HEK293 (cell line): ENCODE data around the gene HJURP.

ENCODE experiments used
- CTCF ChIA-PET: fragments of 350-600 bp; formaldehyde crosslinking; extraction: SDS; loops from one replicate; lab custom pipeline; 2021; ENCODE audit warnings: antibody characterized with exemption; lab: Yijun Ruan, JAX
- POLR2A ChIA-PET: fragments of 300-600 bp; formaldehyde crosslinking; extraction: SDS; loops from one replicate; lab custom pipeline; 2020; ENCODE audit warnings: antibody characterized with exemption, inconsistent platforms; lab: Yijun Ruan, JAX
- H3K27ac ChIP-seq: fragments of 200-500 bp; sonication (Bioruptor generic); 2 replicates; pipeline ENCODE4 v1.5.1; 2014; ENCODE audit warnings: low read depth, low read length, control low read depth, inconsistent platforms; ENCODE audit errors: extremely low read depth
- H3K36me3 ChIP-seq, 2 experiments: fragments of 200-500 bp in 1 of 2; sonication (Bioruptor generic) in 1 of 2; 1 replicate in 1 of 2; 2 replicates in 1 of 2; pipeline ENCODE4 v1.5.1; 2014 to 2017; ENCODE audit warnings: inconsistent platforms in 2 of 2, low read length in 2 of 2; ENCODE audit not compliant: control insufficient read depth in 2 of 2, insufficient read depth in 1 of 2
- H3K4me1 ChIP-seq: fragments of 200-500 bp; sonication (Bioruptor generic); 2 replicates; pipeline ENCODE4 v1.5.1; 2014; ENCODE audit warnings: mild to moderate bottlenecking, low read length, inconsistent platforms; ENCODE audit not compliant: control insufficient read depth, insufficient read depth
- H3K4me3 ChIP-seq: 2 replicates; pipeline ENCODE4 v1.5.1; 2011; ENCODE audit warnings: low read depth, mild to moderate bottlenecking, control low read depth, low read length, moderate library complexity
- H3K9me3 ChIP-seq: fragments of 200-500 bp; sonication (Bioruptor generic); 2 replicates; pipeline ENCODE4 v1.5.1; 2014; ENCODE audit warnings: low read depth, low read length, inconsistent platforms; ENCODE audit not compliant: control insufficient read depth, insufficient read depth
- BCL11B ChIP-seq: fragments of 450-650 bp; formaldehyde crosslinking; IDR thresholded peaks from 2 replicates; pipeline ENCODE4 v1.5.1; 2016; ENCODE audit warnings: low read depth, missing biosample characterization, missing genetic modification characterization
- TCF7L2 ChIP-seq: IDR thresholded peaks from 2 replicates; pipeline ENCODE4 v1.6.1; 2011; ENCODE audit warnings: low read depth, mild to moderate bottlenecking, inconsistent platforms, low read length, moderate library complexity, borderline replicate concordance
- ZBTB7A ChIP-seq: fragments of 450-650 bp; formaldehyde crosslinking; IDR thresholded peaks from 2 replicates; pipeline ENCODE4 v1.5.1; 2016; ENCODE audit warnings: low read depth, missing biosample characterization, missing genetic modification characterization
- ZNF19 ChIP-seq: fragments of 450-650 bp; formaldehyde crosslinking; IDR thresholded peaks from 2 replicates; pipeline ENCODE4; 2016; ENCODE audit warnings: missing biosample characterization, missing genetic modification characterization, low read depth
- ZNF2 ChIP-seq: fragments of 450-650 bp; formaldehyde crosslinking; IDR thresholded peaks from 2 replicates; pipeline ENCODE4 v1.5.1; 2016; ENCODE audit warnings: missing biosample characterization, missing genetic modification characterization
- ZNF214 ChIP-seq: fragments of 450-650 bp; formaldehyde crosslinking; IDR thresholded peaks from 2 replicates; pipeline ENCODE4 v1.5.1; 2017; ENCODE audit warnings: missing biosample characterization, mild to moderate bottlenecking, missing genetic modification characterization, borderline replicate concordance
- ZNF274 ChIP-seq, 2 experiments: fragments of 200-500 bp in 1 of 2; fragments of 450-650 bp in 1 of 2; sonication (Bioruptor generic) in 1 of 2; formaldehyde crosslinking in 1 of 2; IDR thresholded peaks; 2 replicates each; pipeline versions ENCODE4 v1.5.1 to v1.6.1; 2014 to 2016; ENCODE audit warnings: borderline replicate concordance in 1 of 2, inconsistent platforms in 1 of 2, low read length in 1 of 2, missing biosample characterization in 1 of 2, missing genetic modification characterization in 1 of 2
- ZNF391 ChIP-seq: fragments of 450-650 bp; formaldehyde crosslinking; IDR thresholded peaks from 2 replicates; pipeline ENCODE4 v1.5.1; 2016; ENCODE audit warnings: low read depth, missing biosample characterization, missing genetic modification characterization, borderline replicate concordance
- ZNF501 ChIP-seq: fragments of 450-650 bp; formaldehyde crosslinking; IDR thresholded peaks from 2 replicates; pipeline ENCODE4 v1.5.1; 2016; ENCODE audit warnings: missing biosample characterization, missing genetic modification characterization
- ZNF548 ChIP-seq: fragments of 450-650 bp; formaldehyde crosslinking; IDR thresholded peaks from 2 replicates; pipeline ENCODE4 v1.5.1; 2016; ENCODE audit warnings: missing biosample characterization, missing genetic modification characterization
- ZNF660 ChIP-seq: fragments of 450-650 bp; IDR thresholded peaks from 2 replicates; pipeline ENCODE4 v1.5.1; 2018; ENCODE audit warnings: missing biosample characterization, mild to moderate bottlenecking, missing genetic modification characterization
- ZNF701 ChIP-seq: fragments of 450-650 bp; formaldehyde crosslinking; IDR thresholded peaks from 2 replicates; pipeline ENCODE4 v1.5.1; 2016; ENCODE audit warnings: missing biosample characterization, missing genetic modification characterization
- ZNF76 ChIP-seq: fragments of 450-650 bp; formaldehyde crosslinking; IDR thresholded peaks from 2 replicates; pipeline ENCODE4; 2016; ENCODE audit warnings: low read depth, missing biosample characterization, missing genetic modification characterization, borderline replicate concordance
- ZNF785 ChIP-seq: fragments of 450-650 bp; formaldehyde crosslinking; IDR thresholded peaks from 2 replicates; pipeline ENCODE4 v1.5.1; 2016; ENCODE audit warnings: missing biosample characterization, missing genetic modification characterization
- ZXDB ChIP-seq: fragments of 450-650 bp; formaldehyde crosslinking; IDR thresholded peaks from 2 replicates; pipeline ENCODE4 v1.5.1; 2016; ENCODE audit warnings: missing biosample characterization, missing genetic modification characterization
- TF ChIP-seq, protein P1 (sequence below): fragments of 450-650 bp; formaldehyde crosslinking; IDR thresholded peaks from 2 replicates; pipeline ENCODE4 v1.5.1; 2017; ENCODE audit warnings: missing biosample characterization, mild to moderate bottlenecking, missing genetic modification characterization, moderate library complexity
- TF ChIP-seq, protein P2 (sequence below): fragments of 450-650 bp; formaldehyde crosslinking; IDR thresholded peaks from 2 replicates; pipeline ENCODE4 v1.5.1; 2017; ENCODE audit warnings: missing biosample characterization, missing genetic modification characterization
- TF ChIP-seq, protein P3 (sequence below): fragments of 450-650 bp; formaldehyde crosslinking; IDR thresholded peaks from 2 replicates; pipeline ENCODE4 v1.5.1; 2016; ENCODE audit warnings: missing biosample characterization, missing genetic modification characterization
- TF ChIP-seq, protein P4 (sequence below): fragments of 450-650 bp; formaldehyde crosslinking; IDR thresholded peaks from 2 replicates; pipeline ENCODE4 v1.5.1; 2016; ENCODE audit warnings: missing biosample characterization, missing genetic modification characterization, low read depth
- TF ChIP-seq, protein P5 (sequence below): fragments of 450-650 bp; formaldehyde crosslinking; IDR thresholded peaks from 2 replicates; pipeline ENCODE4 v1.5.1; 2016; ENCODE audit warnings: missing biosample characterization, missing genetic modification characterization, borderline replicate concordance

Gene HJURP

DNA sequence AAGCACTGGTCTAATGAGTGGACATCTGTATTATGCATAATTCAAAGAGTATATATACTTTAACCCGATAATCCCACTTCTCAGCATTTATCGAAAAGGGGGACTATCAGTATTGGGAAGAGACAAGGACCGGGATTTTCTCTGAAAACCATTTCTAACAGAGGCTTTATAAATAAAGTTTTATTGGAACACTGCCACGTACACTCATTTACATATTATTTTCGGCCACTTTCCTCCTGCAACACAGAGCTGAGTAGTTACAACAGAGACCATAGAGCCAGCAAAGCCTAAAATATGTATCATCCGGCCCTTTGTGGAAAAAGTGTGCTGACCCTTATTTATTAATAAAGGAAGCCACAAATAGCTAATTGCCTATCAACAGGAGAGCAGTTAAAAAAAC lies 3.2 kb downstream of the HJURP start:
- Histone ChIP-seq H3K4me3 (no peak overlapping the region), H3K27ac (no peak overlapping the region), H3K4me1 (no peaks in the 10 kb centered on the region), H3K36me3 (peaks cover 49 to 74% of the 10 kb centered on the region in 2 experiments), H3K9me3 (no peaks in the 10 kb centered on the region)
- no peak for TF ChIP-seq TCF7L2
- TF ChIP-seq, protein P1, sequence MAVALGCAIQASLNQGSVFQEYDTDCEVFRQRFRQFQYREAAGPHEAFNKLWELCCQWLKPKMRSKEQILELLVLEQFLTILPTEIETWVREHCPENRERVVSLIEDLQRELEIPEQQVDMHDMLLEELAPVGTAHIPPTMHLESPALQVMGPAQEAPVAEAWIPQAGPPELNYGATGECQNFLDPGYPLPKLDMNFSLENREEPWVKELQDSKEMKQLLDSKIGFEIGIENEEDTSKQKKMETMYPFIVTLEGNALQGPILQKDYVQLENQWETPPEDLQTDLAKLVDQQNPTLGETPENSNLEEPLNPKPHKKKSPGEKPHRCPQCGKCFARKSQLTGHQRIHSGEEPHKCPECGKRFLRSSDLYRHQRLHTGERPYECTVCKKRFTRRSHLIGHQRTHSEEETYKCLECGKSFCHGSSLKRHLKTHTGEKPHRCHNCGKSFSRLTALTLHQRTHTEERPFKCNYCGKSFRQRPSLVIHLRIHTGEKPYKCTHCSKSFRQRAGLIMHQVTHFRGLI (tag by site-specific recombination): no peak
- no peak for TF ChIP-seq BCL11B (tag by site-specific recombination)
- no peak for TF ChIP-seq ZNF501 (tag by site-specific recombination)
- no peak for TF ChIP-seq ZNF19 (tag by site-specific recombination)
- TF ChIP-seq ZNF76 (tag by site-specific recombination): no peak
- no peak for TF ChIP-seq ZNF785 (tag by site-specific recombination)
- no peak for TF ChIP-seq ZNF701 (tag by site-specific recombination)
- no peak for TF ChIP-seq ZBTB7A (tag by site-specific recombination)
- TF ChIP-seq, protein P2, sequence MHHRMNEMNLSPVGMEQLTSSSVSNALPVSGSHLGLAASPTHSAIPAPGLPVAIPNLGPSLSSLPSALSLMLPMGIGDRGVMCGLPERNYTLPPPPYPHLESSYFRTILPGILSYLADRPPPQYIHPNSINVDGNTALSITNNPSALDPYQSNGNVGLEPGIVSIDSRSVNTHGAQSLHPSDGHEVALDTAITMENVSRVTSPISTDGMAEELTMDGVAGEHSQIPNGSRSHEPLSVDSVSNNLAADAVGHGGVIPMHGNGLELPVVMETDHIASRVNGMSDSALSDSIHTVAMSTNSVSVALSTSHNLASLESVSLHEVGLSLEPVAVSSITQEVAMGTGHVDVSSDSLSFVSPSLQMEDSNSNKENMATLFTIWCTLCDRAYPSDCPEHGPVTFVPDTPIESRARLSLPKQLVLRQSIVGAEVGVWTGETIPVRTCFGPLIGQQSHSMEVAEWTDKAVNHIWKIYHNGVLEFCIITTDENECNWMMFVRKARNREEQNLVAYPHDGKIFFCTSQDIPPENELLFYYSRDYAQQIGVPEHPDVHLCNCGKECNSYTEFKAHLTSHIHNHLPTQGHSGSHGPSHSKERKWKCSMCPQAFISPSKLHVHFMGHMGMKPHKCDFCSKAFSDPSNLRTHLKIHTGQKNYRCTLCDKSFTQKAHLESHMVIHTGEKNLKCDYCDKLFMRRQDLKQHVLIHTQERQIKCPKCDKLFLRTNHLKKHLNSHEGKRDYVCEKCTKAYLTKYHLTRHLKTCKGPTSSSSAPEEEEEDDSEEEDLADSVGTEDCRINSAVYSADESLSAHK: no peak
- no peak for TF ChIP-seq ZNF548 (tag by site-specific recombination)
- no peak for TF ChIP-seq ZNF214 (tag by site-specific recombination)
- TF ChIP-seq ZNF2 (tag by site-specific recombination): no peak
- ChIA-PET CTCF (no interaction called here), POLR2A (no interaction called here)

DNA sequence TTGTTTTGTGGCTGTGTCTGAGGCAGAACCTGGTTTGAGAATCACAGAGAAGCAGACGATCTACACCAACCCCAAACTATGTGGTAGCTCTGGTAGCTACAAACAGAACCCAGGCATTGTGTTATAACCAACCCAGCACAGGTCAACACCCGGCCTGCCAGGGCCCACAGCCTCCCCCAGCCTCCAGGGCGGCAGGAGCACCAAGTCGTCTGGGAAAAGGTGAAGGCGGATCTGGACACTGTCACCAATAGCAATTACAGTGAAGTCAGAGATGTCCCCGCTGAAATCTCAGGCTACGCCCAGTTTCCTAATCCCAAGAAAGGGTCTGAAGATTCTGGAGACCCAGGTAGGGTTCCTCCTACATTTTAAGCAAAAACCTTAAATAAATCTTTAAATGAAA lies 3.6 kb downstream of the HJURP start:
- ChIA-PET POLR2A (interaction anchor here (1.3 kb wide), 1 partner anchor 13 kb away, joined by 3 read pairs; no protein-coding TSS in a partner anchor), CTCF (no interaction called here)
- Histone ChIP-seq H3K4me1 (no peaks in the 10 kb centered on the region), H3K36me3 (peaks cover 50 to 78% of the 10 kb centered on the region in 2 experiments), H3K4me3 (no peak overlapping the region), H3K9me3 (no peaks in the 10 kb centered on the region), H3K27ac (no peak overlapping the region)
- no peak for TF ChIP-seq ZNF660 (tag by site-specific recombination)
- TF ChIP-seq, protein P3, sequence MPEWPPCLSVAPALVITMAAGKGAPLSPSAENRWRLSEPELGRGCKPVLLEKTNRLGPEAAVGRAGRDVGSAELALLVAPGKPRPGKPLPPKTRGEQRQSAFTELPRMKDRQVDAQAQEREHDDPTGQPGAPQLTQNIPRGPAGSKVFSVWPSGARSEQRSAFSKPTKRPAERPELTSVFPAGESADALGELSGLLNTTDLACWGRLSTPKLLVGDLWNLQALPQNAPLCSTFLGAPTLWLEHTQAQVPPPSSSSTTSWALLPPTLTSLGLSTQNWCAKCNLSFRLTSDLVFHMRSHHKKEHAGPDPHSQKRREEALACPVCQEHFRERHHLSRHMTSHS (tag by site-specific recombination): no peak
- TF ChIP-seq, protein P4, sequence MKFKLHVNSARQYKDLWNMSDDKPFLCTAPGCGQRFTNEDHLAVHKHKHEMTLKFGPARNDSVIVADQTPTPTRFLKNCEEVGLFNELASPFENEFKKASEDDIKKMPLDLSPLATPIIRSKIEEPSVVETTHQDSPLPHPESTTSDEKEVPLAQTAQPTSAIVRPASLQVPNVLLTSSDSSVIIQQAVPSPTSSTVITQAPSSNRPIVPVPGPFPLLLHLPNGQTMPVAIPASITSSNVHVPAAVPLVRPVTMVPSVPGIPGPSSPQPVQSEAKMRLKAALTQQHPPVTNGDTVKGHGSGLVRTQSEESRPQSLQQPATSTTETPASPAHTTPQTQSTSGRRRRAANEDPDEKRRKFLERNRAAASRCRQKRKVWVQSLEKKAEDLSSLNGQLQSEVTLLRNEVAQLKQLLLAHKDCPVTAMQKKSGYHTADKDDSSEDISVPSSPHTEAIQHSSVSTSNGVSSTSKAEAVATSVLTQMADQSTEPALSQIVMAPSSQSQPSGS (tag by site-specific recombination): no peak
- TF ChIP-seq, protein P5, sequence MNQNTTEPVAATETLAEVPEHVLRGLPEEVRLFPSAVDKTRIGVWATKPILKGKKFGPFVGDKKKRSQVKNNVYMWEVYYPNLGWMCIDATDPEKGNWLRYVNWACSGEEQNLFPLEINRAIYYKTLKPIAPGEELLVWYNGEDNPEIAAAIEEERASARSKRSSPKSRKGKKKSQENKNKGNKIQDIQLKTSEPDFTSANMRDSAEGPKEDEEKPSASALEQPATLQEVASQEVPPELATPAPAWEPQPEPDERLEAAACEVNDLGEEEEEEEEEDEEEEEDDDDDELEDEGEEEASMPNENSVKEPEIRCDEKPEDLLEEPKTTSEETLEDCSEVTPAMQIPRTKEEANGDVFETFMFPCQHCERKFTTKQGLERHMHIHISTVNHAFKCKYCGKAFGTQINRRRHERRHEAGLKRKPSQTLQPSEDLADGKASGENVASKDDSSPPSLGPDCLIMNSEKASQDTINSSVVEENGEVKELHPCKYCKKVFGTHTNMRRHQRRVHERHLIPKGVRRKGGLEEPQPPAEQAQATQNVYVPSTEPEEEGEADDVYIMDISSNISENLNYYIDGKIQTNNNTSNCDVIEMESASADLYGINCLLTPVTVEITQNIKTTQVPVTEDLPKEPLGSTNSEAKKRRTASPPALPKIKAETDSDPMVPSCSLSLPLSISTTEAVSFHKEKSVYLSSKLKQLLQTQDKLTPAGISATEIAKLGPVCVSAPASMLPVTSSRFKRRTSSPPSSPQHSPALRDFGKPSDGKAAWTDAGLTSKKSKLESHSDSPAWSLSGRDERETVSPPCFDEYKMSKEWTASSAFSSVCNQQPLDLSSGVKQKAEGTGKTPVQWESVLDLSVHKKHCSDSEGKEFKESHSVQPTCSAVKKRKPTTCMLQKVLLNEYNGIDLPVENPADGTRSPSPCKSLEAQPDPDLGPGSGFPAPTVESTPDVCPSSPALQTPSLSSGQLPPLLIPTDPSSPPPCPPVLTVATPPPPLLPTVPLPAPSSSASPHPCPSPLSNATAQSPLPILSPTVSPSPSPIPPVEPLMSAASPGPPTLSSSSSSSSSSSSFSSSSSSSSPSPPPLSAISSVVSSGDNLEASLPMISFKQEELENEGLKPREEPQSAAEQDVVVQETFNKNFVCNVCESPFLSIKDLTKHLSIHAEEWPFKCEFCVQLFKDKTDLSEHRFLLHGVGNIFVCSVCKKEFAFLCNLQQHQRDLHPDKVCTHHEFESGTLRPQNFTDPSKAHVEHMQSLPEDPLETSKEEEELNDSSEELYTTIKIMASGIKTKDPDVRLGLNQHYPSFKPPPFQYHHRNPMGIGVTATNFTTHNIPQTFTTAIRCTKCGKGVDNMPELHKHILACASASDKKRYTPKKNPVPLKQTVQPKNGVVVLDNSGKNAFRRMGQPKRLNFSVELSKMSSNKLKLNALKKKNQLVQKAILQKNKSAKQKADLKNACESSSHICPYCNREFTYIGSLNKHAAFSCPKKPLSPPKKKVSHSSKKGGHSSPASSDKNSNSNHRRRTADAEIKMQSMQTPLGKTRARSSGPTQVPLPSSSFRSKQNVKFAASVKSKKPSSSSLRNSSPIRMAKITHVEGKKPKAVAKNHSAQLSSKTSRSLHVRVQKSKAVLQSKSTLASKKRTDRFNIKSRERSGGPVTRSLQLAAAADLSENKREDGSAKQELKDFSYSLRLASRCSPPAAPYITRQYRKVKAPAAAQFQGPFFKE (tag by site-specific recombination): no peak
- no peak for TF ChIP-seq ZNF274 (IDR thresholded peaks at IDR 0.05; ENCODE audit: low read length)
- TF ChIP-seq ZNF274 (tag by site-specific recombination; IDR thresholded peaks at IDR 0.05; ENCODE audit: borderline replicate concordance): no peak
- TF ChIP-seq ZNF391: no peak
- no peak for TF ChIP-seq ZXDB (tag by site-specific recombination)
